Tibial nerve (tissue), 4 donors: Measurements from ENCODE around the gene SCN5A. TPM values are rescaled to one million over a fixed set of nuclear protein-coding genes. Genes with fewer than 3 reads are reported as not detected.

Experiments
- DNase-seq, 2 donors: peaks; one replicate each; pipeline ENCODE4 v3.0.0-alpha.2; 2019; ENCODE audit warnings: low spot score in 2 of 2
- H3K27ac ChIP-seq, 4 donors: fragments of 200-600 bp; sonication (generic) in 3 of 4; one replicate each; pipeline ENCODE4 v1.5.1; 2017 to 2019; ENCODE audit warnings: mild to moderate bottlenecking in 1 of 4
- H3K27me3 ChIP-seq, 2 donors: fragments of 200-600 bp; sonication (generic) in 1 of 2; one replicate each; pipeline versions ENCODE4 v1.5.1 to v1.6.0; 2017 to 2019
- H3K36me3 ChIP-seq, 3 donors: fragments of 200-600 bp; sonication (generic); one replicate each; pipeline ENCODE4 v1.5.1; 2018 to 2019
- H3K4me1 ChIP-seq, 4 donors: fragments of 200-600 bp; sonication (generic) in 3 of 4; one replicate each; pipeline ENCODE4 v1.5.1; 2017 to 2019
- H3K4me3 ChIP-seq, 4 donors: fragments of 200-600 bp; sonication (generic) in 3 of 4; one replicate each; pipeline ENCODE4 v1.5.1; 2017 to 2019; ENCODE audit warnings: mild to moderate bottlenecking in 1 of 4, moderate library complexity in 1 of 4
- H3K9me3 ChIP-seq, 4 donors: fragments of 200-600 bp; sonication (generic) in 3 of 4; one replicate each; pipeline ENCODE4 v1.5.1; 2017 to 2019
- CTCF ChIP-seq, 5 experiments: fragments of 200-600 bp in 3 of 5; fragments of 450-650 bp in 2 of 5; sonication (generic) in 3 of 5; IDR thresholded peaks; one replicate each; pipeline ENCODE4 v1.5.1; 2016 to 2019; ENCODE audit warnings: antibody characterized with exemption in 5 of 5, mild to moderate bottlenecking in 3 of 5, moderate library complexity in 2 of 5
- EP300 ChIP-seq, 2 donors: sonication (generic); formaldehyde crosslinking; IDR thresholded peaks; one replicate each; pipeline ENCODE4 v1.6.1; 2017; ENCODE audit warnings: antibody characterized with exemption in 2 of 2, mild to moderate bottlenecking in 1 of 2
- POLR2A ChIP-seq, 2 donors: fragments of 450-650 bp; IDR thresholded peaks; one replicate each; pipeline ENCODE4 v1.6.1; 2017; ENCODE audit warnings: antibody characterized with exemption in 2 of 2, mild to moderate bottlenecking in 2 of 2, moderate library complexity in 2 of 2
- WGBS, 2 donors: methylation state at CpG; one replicate each; pipeline ENCODE4 v1.1.5; 2018; 5-methylcytosine and 5-hydroxymethylcytosine counted together
- total RNA-seq, 4 donors: library from RNA; depleted of rRNA; stranded (reverse); fragments of >200 nt; gene quantifications; one replicate each; pipeline ENCODE4 v1.1.0, GENCODE V29; 2016

SCN5A gene
- total RNA-seq, 4 donors from 2014 or later: 0.44 to 2.7 (median 1.8) TPM

- Histone ChIP-seq H3K9me3 (no peaks in the 10 kb centered on the region), H3K4me1 (peaks cover 0 to 26% (median 7%) of the 10 kb centered on the region in 4 donors), H3K27ac (no peak overlapping the region), H3K27me3 (peaks cover 0 to 21% of the 10 kb centered on the region in 2 donors), H3K36me3 (no peaks in the 10 kb centered on the region), H3K4me3 (no peak overlapping the region)
- DNase-seq: no peak
- WGBS, 2 donors: 89 to 93% methylated on average over 4 of the region's 4 CpGs
- TF ChIP-seq POLR2A (IDR thresholded peaks at IDR 0.05) (no peak), EP300 (IDR thresholded peaks at IDR 0.05) (no peak), CTCF (IDR thresholded peaks at IDR 0.05) (no peak)
These were observed 3.4 kb downstream of the SCN5A start for GRCh38 chr3:38646062-38646461.

GRCh38 chr3:38645601-38646000 is 3.9 kb downstream of the SCN5A start:
- Histone ChIP-seq H3K36me3 (no peaks in the 10 kb centered on the region), H3K27me3 (peaks cover 0 to 17% of the 10 kb centered on the region in 2 donors), H3K4me3 (no peak overlapping the region), H3K4me1 (peaks cover 0 to 21% (median 4%) of the 10 kb centered on the region in 4 donors), H3K9me3 (no peaks in the 10 kb centered on the region), H3K27ac (no peak overlapping the region)
- 65 to 78% methylated on average over 8 of the region's 8 CpGs for WGBS, 2 donors
- DNase-seq: no peak
- TF ChIP-seq CTCF (IDR thresholded peaks at IDR 0.05): no peak
- no peak for TF ChIP-seq POLR2A (IDR thresholded peaks at IDR 0.05)
- no peak for TF ChIP-seq EP300 (IDR thresholded peaks at IDR 0.05)

GRCh38 chr3:38645076-38645475 is 4.4 kb downstream of the SCN5A start:
- Histone ChIP-seq H3K27ac (no peak overlapping the region), H3K27me3 (peaks cover 0 to 17% of the 10 kb centered on the region in 2 donors), H3K9me3 (no peaks in the 10 kb centered on the region), H3K36me3 (no peaks in the 10 kb centered on the region), H3K4me1 (peaks cover 0 to 18% (median 4%) of the 10 kb centered on the region in 4 donors), H3K4me3 (no peak overlapping the region)
- 60 to 67% methylated on average over 4 of the region's 4 CpGs for WGBS, 2 donors
- DNase-seq: no peak
- no peak for TF ChIP-seq EP300 (IDR thresholded peaks at IDR 0.05)
- no peak for TF ChIP-seq POLR2A (IDR thresholded peaks at IDR 0.05)
- TF ChIP-seq CTCF (IDR thresholded peaks at IDR 0.05): no peak

- TF ChIP-seq POLR2A (IDR thresholded peaks at IDR 0.05) (no peak), CTCF (IDR thresholded peaks at IDR 0.05) (no peak), EP300 (IDR thresholded peaks at IDR 0.05) (no peak)
- Histone ChIP-seq H3K4me3 (no peak overlapping the region), H3K36me3 (no peaks in the 10 kb centered on the region), H3K4me1 (peaks cover 0 to 14% (median 4%) of the 10 kb centered on the region in 4 donors), H3K27me3 (peaks cover 0 to 17% of the 10 kb centered on the region in 2 donors), H3K9me3 (no peaks in the 10 kb centered on the region), H3K27ac (no peak overlapping the region)
- no peak for DNase-seq
- 81 to 87% methylated on average over 7 of the region's 7 CpGs for WGBS, 2 donors
These were observed 4.8 kb downstream of the SCN5A start for GRCh38 chr3:38644662-38645053.

GRCh38 chr3:38644016-38644661 is 5.3 kb downstream of the SCN5A start:
- 90 to 93% methylated on average over 7 of the region's 7 CpGs for WGBS, 2 donors
- H3K27me3 ChIP-seq: peaks cover 0 to 16% of the 10 kb centered on the region in 2 donors
- H3K4me1 ChIP-seq: peaks cover 0 to 11% (median 3%) of the 10 kb centered on the region in 4 donors
- TF ChIP-seq EP300 (IDR thresholded peaks at IDR 0.05) (no peak), CTCF (IDR thresholded peaks at IDR 0.05) (no peak), POLR2A (IDR thresholded peaks at IDR 0.05) (no peak)
- H3K9me3 ChIP-seq: no peaks in the 10 kb centered on the region
- H3K4me3 ChIP-seq: no peak overlapping the region
- H3K27ac ChIP-seq: no peak overlapping the region
- no peaks in the 10 kb centered on the region for H3K36me3 ChIP-seq
- DNase-seq: no peak
